ENCODE measurements around the gene ELMO3. TPM values are rescaled to one million over a fixed set of nuclear protein-coding genes. Genes with fewer than 3 reads are reported as not detected.

Gene ELMO3
- total and polyA plus RNA-seq, 2 of the 13 experiments (the other 11 are each of a cell fraction or from before 2014, with no cell fraction given): 2.6 to 4.0 TPM

DNA sequence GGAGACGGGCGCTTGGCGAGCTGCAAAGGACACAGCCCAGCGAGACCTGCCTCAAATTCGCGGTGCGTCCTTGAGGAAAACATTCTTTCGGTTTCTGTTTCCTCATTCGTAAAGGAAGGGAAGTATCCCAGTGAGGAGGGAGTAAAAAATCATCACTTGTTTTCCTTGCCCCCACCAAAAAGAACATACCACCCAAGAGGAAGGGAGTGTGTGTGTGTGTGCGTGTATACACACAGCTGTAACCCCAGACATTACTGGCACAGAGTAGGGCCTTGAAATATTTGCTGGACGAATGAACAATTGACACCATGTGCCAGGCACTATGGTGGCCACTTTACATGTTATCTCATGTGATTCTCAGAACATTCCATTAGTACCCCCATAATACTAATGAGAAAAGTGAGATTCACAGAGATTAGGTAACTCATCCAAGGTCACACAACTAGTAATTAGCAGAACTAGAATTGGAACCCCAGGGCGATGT lies 13.2 kb upstream of the ELMO3 start (continued):
- TF ChIP-seq, protein P1, sequence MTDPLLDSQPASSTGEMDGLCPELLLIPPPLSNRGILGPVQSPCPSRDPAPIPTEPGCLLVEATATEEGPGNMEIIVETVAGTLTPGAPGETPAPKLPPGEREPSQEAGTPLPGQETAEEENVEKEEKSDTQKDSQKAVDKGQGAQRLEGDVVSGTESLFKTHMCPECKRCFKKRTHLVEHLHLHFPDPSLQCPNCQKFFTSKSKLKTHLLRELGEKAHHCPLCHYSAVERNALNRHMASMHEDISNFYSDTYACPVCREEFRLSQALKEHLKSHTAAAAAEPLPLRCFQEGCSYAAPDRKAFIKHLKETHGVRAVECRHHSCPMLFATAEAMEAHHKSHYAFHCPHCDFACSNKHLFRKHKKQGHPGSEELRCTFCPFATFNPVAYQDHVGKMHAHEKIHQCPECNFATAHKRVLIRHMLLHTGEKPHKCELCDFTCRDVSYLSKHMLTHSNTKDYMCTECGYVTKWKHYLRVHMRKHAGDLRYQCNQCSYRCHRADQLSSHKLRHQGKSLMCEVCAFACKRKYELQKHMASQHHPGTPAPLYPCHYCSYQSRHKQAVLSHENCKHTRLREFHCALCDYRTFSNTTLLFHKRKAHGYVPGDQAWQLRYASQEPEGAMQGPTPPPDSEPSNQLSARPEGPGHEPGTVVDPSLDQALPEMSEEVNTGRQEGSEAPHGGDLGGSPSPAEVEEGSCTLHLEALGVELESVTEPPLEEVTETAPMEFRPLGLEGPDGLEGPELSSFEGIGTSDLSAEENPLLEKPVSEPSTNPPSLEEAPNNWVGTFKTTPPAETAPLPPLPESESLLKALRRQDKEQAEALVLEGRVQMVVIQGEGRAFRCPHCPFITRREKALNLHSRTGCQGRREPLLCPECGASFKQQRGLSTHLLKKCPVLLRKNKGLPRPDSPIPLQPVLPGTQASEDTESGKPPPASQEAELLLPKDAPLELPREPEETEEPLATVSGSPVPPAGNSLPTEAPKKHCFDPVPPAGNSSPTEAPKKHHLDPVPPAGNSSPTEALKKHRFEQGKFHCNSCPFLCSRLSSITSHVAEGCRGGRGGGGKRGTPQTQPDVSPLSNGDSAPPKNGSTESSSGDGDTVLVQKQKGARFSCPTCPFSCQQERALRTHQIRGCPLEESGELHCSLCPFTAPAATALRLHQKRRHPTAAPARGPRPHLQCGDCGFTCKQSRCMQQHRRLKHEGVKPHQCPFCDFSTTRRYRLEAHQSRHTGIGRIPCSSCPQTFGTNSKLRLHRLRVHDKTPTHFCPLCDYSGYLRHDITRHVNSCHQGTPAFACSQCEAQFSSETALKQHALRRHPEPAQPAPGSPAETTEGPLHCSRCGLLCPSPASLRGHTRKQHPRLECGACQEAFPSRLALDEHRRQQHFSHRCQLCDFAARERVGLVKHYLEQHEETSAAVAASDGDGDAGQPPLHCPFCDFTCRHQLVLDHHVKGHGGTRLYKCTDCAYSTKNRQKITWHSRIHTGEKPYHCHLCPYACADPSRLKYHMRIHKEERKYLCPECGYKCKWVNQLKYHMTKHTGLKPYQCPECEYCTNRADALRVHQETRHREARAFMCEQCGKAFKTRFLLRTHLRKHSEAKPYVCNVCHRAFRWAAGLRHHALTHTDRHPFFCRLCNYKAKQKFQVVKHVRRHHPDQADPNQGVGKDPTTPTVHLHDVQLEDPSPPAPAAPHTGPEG (CRISPR knock-in tag; IDR thresholded peaks at IDR 0.05): 0 out of 2 replicates have a peak, but pooled peaks have one; percentile 12
- TF ChIP-seq, protein P2, sequence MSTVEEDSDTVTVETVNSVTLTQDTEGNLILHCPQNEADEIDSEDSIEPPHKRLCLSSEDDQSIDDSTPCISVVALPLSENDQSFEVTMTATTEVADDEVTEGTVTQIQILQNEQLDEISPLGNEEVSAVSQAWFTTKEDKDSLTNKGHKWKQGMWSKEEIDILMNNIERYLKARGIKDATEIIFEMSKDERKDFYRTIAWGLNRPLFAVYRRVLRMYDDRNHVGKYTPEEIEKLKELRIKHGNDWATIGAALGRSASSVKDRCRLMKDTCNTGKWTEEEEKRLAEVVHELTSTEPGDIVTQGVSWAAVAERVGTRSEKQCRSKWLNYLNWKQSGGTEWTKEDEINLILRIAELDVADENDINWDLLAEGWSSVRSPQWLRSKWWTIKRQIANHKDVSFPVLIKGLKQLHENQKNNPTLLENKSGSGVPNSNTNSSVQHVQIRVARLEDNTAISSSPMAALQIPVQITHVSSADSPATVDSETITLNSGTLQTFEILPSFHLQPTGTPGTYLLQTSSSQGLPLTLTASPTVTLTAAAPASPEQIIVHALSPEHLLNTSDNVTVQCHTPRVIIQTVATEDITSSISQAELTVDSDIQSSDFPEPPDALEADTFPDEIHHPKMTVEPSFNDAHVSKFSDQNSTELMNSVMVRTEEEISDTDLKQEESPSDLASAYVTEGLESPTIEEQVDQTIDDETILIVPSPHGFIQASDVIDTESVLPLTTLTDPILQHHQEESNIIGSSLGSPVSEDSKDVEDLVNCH (CRISPR knock-in tag; IDR thresholded peaks at IDR 0.05): no peak
- 0 out of 2 replicates have a peak, but pooled peaks have one; percentile 53 for TF ChIP-seq ZSCAN12 (CRISPR knock-in tag; IDR thresholded peaks at IDR 0.05)
- TF ChIP-seq, protein P3, sequence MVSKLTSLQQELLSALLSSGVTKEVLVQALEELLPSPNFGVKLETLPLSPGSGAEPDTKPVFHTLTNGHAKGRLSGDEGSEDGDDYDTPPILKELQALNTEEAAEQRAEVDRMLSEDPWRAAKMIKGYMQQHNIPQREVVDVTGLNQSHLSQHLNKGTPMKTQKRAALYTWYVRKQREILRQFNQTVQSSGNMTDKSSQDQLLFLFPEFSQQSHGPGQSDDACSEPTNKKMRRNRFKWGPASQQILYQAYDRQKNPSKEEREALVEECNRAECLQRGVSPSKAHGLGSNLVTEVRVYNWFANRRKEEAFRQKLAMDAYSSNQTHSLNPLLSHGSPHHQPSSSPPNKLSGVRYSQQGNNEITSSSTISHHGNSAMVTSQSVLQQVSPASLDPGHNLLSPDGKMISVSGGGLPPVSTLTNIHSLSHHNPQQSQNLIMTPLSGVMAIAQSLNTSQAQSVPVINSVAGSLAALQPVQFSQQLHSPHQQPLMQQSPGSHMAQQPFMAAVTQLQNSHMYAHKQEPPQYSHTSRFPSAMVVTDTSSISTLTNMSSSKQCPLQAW (CRISPR knock-in tag; IDR thresholded peaks at IDR 0.05): 0 out of 2 replicates have a peak, but pooled peaks have one; percentile 54
- TF ChIP-seq, protein P4, sequence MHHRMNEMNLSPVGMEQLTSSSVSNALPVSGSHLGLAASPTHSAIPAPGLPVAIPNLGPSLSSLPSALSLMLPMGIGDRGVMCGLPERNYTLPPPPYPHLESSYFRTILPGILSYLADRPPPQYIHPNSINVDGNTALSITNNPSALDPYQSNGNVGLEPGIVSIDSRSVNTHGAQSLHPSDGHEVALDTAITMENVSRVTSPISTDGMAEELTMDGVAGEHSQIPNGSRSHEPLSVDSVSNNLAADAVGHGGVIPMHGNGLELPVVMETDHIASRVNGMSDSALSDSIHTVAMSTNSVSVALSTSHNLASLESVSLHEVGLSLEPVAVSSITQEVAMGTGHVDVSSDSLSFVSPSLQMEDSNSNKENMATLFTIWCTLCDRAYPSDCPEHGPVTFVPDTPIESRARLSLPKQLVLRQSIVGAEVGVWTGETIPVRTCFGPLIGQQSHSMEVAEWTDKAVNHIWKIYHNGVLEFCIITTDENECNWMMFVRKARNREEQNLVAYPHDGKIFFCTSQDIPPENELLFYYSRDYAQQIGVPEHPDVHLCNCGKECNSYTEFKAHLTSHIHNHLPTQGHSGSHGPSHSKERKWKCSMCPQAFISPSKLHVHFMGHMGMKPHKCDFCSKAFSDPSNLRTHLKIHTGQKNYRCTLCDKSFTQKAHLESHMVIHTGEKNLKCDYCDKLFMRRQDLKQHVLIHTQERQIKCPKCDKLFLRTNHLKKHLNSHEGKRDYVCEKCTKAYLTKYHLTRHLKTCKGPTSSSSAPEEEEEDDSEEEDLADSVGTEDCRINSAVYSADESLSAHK (CRISPR knock-in tag; IDR thresholded peaks at IDR 0.05; ENCODE audit: borderline replicate concordance): no peak
- TF ChIP-seq HMG20B (CRISPR knock-in tag; conservative IDR thresholded peaks at IDR 0.05): no peak
- no peak for TF ChIP-seq HNRNPLL (IDR thresholded peaks at IDR 0.05; ENCODE audit: low read depth, low read length, poor library complexity, severe bottlenecking)
- TF ChIP-seq ZNF468 (CRISPR knock-in tag; IDR thresholded peaks at IDR 0.05): no peak
- 0 out of 2 replicates have a peak, but pooled peaks have one; percentile 63 for TF ChIP-seq DNMT3B (CRISPR knock-in tag; conservative IDR thresholded peaks at IDR 0.05)
- TF ChIP-seq SSRP1 (CRISPR knock-in tag; IDR thresholded peaks at IDR 0.05): no peak

All from HepG2 (cell line).